ENCODE measurements around the gene ADGB. TPM values are rescaled to one million over a fixed set of nuclear protein-coding genes. Genes with fewer than 3 reads are reported as not detected.

The ADGB gene
- total RNA-seq, 2 experiments from 2014 or later = not detected

DNA sequence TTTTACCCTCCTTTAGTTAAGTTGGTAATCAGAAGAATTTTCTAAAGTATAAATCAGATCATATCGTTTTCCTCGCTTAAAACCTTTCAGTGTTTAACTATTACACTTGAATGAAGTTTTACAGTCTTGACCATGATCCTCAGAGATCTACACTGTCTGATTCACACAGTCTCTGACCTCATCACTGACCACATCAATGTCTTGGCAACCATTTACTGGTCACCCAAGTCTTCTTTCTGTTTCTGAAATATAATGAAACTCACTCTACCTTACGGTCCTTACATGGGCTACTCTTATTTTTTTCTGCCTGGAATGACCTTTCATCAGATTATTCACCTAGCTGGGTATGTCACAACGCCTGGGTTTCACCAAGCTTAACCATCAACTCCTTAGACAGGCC lies 71.4 kb downstream of the ADGB start:
- H3K9me3 Mint-ChIP-seq = no peaks in the 10 kb centered on the region
- H3K4me1 Mint-ChIP-seq = no peaks in the 10 kb centered on the region
- H3K27me3 Mint-ChIP-seq = no peaks in the 10 kb centered on the region
- no peak for DNase-seq
- H3K27ac Mint-ChIP-seq = no peak overlapping the region
- H3K36me3 Mint-ChIP-seq = no peaks in the 10 kb centered on the region
- H3K4me3 Mint-ChIP-seq = no peak overlapping the region

- H3K27me3 Mint-ChIP-seq = no peaks in the 10 kb centered on the region
- H3K4me3 Mint-ChIP-seq = no peak overlapping the region
These were observed 74.3 kb downstream of the ADGB start for GRCh38 chr6:146673069-146673468.

GRCh38 chr6:146679386-146679785 lies 80.6 kb downstream of the ADGB start:
- Mint-ChIP-seq H3K36me3 (no peaks in the 10 kb centered on the region), H3K27ac (no peak overlapping the region), H3K4me3 (no peak overlapping the region), H3K27me3 (no peaks in the 10 kb centered on the region), H3K9me3 (no peaks in the 10 kb centered on the region), H3K4me1 (no peaks in the 10 kb centered on the region)
- no peak for DNase-seq

More at GRCh38 chr6:146673069-146673468, 74.3 kb downstream of the ADGB start:
- H3K4me1 Mint-ChIP-seq = no peaks in the 10 kb centered on the region
- H3K9me3 Mint-ChIP-seq = no peaks in the 10 kb centered on the region
- no peak overlapping the region for H3K27ac Mint-ChIP-seq
- H3K36me3 Mint-ChIP-seq = no peaks in the 10 kb centered on the region
- DNase-seq = no peak

DNA sequence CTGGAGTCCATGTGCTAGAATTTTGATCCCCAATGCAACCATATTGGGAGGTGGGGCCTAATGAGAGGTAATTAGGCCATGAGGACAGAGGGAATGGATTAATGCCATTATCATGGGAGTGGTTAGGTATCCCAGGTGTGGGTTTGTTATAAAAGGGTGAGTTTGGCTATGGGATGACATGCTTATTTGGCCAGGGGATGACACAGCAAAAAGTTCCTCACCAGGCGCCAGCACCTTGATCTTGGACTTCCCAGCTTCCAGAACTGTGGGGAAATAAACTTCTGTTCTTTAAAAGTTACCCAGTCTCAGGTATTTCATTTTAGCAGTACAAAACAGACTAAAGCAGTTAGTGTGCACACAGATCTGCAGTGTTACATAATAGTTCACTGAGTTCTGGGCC lies 84.1 kb downstream of the ADGB start:
- Mint-ChIP-seq H3K36me3 (no peaks in the 10 kb centered on the region), H3K27ac (no peak overlapping the region), H3K9me3 (no peaks in the 10 kb centered on the region), H3K4me1 (no peaks in the 10 kb centered on the region), H3K27me3 (peaks cover 8% of the 10 kb centered on the region), H3K4me3 (no peak overlapping the region)
- no peak for DNase-seq

- Mint-ChIP-seq H3K36me3 (no peaks in the 10 kb centered on the region), H3K27ac (no peak overlapping the region), H3K4me3 (no peak overlapping the region), H3K9me3 (no peaks in the 10 kb centered on the region), H3K27me3 (peaks cover 12% of the 10 kb centered on the region), H3K4me1 (no peaks in the 10 kb centered on the region)
- no peak for DNase-seq
These were observed 91.0 kb downstream of the ADGB start for GRCh38 chr6:146689806-146690205.

DNA sequence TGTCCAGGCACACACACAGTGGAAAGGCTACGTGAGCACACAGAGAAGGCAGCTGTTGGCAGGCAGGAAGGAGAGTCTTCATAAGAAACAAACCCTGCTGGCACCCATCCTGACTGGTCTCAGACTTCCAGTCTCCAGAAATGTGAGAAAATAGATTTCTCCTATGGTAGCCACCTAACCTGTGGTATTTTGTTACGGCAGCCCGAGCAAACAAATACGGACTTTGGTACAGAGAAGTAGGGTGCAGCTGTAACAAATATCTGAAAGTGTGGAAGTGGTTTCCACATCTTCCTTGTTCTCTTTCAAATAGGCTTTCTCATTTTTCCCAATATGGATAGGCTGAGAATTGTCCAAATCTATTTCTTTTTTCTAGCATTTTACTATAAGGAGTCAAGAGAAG lies 94.6 kb downstream of the ADGB start:
- no peak overlapping the region for H3K27ac Mint-ChIP-seq
- H3K4me3 Mint-ChIP-seq = no peak overlapping the region
- peaks cover 4% of the 10 kb centered on the region for H3K27me3 Mint-ChIP-seq
- H3K9me3 Mint-ChIP-seq = no peaks in the 10 kb centered on the region
- DNase-seq = no peak
- H3K36me3 Mint-ChIP-seq = no peaks in the 10 kb centered on the region
- H3K4me1 Mint-ChIP-seq = no peaks in the 10 kb centered on the region

- H3K27me3 Mint-ChIP-seq = peaks cover 3% of the 10 kb centered on the region
- no peaks in the 10 kb centered on the region for H3K9me3 Mint-ChIP-seq
- H3K4me1 Mint-ChIP-seq = no peaks in the 10 kb centered on the region
- H3K27ac Mint-ChIP-seq = no peak overlapping the region
- DNase-seq = no peak
- no peak overlapping the region for H3K4me3 Mint-ChIP-seq
- no peaks in the 10 kb centered on the region for H3K36me3 Mint-ChIP-seq
These were observed 99.1 kb downstream of the ADGB start for GRCh38 chr6:146697921-146698320.

DNA sequence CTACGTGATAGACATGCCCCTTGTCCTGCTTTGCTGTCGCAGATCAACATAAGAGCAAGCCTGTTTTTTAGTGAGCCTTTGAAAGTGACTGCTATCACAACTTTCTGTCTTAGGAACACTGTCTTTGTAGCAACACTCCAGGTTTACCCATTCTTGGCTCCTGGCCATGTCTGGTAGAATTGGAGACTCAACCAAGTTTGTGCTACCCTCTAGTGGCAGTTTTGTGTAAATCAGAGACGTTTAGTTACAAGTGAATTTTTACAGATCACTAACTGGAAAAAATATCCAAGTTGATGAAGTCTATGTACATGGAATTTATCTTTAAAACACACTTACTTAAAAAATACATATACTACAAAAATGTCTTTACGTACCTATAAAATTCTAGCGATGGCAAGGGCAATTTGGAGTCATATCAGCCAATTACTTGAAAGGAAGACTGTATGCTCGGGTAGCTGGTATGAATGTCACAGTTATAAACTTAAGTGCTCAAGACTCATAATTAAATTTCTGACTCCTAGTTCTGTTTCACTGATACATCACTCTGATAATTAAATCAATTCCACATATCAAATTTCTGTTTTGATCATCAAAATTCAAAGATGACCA lies 101.4 kb downstream of the ADGB start:
- Mint-ChIP-seq H3K4me3 (no peak overlapping the region), H3K27ac (no peak overlapping the region), H3K4me1 (no peaks in the 10 kb centered on the region), H3K9me3 (no peaks in the 10 kb centered on the region), H3K36me3 (no peaks in the 10 kb centered on the region), H3K27me3 (peaks cover 3% of the 10 kb centered on the region)
- peak; percentile 9 for DNase-seq

DNA sequence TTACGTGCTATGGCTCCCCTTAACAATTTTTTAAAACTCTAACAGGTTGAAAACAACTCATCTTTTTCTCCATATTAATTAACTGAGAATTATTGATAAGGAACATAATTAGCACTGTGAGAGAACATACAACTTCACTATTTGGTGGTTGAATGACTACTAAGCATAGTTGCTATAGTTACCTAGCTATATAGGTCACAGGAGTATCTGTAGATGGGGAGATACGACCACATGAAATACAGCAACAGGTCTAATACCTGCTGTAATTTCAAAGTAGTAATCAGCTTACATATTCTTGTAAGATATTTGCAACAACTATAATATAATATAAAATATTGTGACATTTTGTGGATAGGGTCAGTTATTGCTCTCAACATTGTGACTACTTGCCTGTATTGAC lies 102.9 kb downstream of the ADGB start:
- Mint-ChIP-seq H3K4me1 (no peaks in the 10 kb centered on the region), H3K36me3 (no peaks in the 10 kb centered on the region), H3K4me3 (no peak overlapping the region), H3K9me3 (no peaks in the 10 kb centered on the region), H3K27ac (no peak overlapping the region), H3K27me3 (peaks cover 3% of the 10 kb centered on the region)
- no peak for DNase-seq

GRCh38 chr6:146709036-146709622 lies 110.4 kb downstream of the ADGB start:
- Mint-ChIP-seq H3K4me3 (no peak overlapping the region), H3K4me1 (no peaks in the 10 kb centered on the region), H3K36me3 (no peaks in the 10 kb centered on the region), H3K9me3 (no peaks in the 10 kb centered on the region), H3K27me3 (no peaks in the 10 kb centered on the region), H3K27ac (no peak overlapping the region)
- DNase-seq = no peak

DNA sequence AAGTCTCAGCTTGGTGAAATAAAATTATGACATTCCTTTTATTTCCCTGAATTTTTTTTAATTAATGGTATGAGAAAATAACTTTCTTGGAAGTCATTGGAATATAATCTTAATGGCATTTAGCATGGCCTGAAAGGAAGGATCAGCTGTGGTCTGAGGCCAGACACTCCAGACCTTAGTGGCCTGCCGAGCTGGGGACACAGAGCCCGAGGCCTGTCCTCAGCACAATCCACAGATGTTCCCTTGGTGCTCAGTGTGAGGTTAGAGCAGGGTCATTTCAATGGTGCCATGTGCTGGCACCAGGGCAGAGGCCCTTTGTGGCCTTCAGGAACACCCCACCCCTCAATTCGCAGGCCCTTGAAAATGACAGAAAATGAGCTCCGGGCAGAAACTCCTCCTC lies 120.6 kb downstream of the ADGB start:
- Mint-ChIP-seq H3K27me3 (no peaks in the 10 kb centered on the region), H3K4me3 (no peak overlapping the region), H3K9me3 (no peaks in the 10 kb centered on the region), H3K36me3 (no peaks in the 10 kb centered on the region), H3K27ac (no peak overlapping the region), H3K4me1 (no peaks in the 10 kb centered on the region)
- DNase-seq = no peak

GRCh38 chr6:146739696-146740095 lies 140.9 kb downstream of the ADGB start:
- H3K4me3 Mint-ChIP-seq = no peak overlapping the region
- no peaks in the 10 kb centered on the region for H3K9me3 Mint-ChIP-seq

GRCh38 chr6:146741609-146742008 lies 142.8 kb downstream of the ADGB start:
- Mint-ChIP-seq H3K27ac (no peak overlapping the region), H3K27me3 (no peaks in the 10 kb centered on the region), H3K9me3 (no peaks in the 10 kb centered on the region), H3K4me1 (no peaks in the 10 kb centered on the region), H3K36me3 (no peaks in the 10 kb centered on the region), H3K4me3 (no peak overlapping the region)
- DNase-seq = no peak

More at GRCh38 chr6:146739696-146740095, 140.9 kb downstream of the ADGB start:
- no peak for DNase-seq
- Mint-ChIP-seq H3K36me3 (no peaks in the 10 kb centered on the region), H3K4me1 (no peaks in the 10 kb centered on the region), H3K27ac (no peak overlapping the region), H3K27me3 (no peaks in the 10 kb centered on the region)

DNA sequence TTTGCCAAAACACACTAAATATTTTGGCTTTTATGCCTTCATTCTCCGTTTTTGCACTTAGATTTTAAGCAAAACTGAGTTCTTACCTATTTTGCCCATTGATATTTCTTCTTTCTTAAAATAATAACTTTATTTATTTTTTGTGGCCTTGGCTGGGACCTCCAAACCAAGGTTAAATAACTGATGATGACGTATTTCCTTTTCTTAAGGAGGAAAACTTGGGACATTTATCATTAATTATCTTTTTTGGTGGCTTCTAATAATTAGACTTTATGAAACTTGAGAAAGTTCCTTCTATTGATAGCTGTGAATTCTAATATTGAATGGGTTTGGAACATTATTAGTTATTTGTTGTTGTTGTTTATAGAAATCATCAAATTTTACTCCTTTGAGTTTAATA lies 154.5 kb downstream of the ADGB start:
- no peaks in the 10 kb centered on the region for H3K4me1 Mint-ChIP-seq
- H3K27ac Mint-ChIP-seq = no peak overlapping the region
- H3K4me3 Mint-ChIP-seq = no peak overlapping the region
- DNase-seq = no peak
- no peaks in the 10 kb centered on the region for H3K27me3 Mint-ChIP-seq
- H3K36me3 Mint-ChIP-seq = no peaks in the 10 kb centered on the region
- H3K9me3 Mint-ChIP-seq = peaks cover 5% of the 10 kb centered on the region

GRCh38 chr6:146767632-146768031 lies 168.9 kb downstream of the ADGB start:
- Mint-ChIP-seq H3K27me3 (no peaks in the 10 kb centered on the region), H3K27ac (no peak overlapping the region), H3K4me1 (peaks cover 21% of the 10 kb centered on the region), H3K4me3 (no peak overlapping the region), H3K9me3 (no peaks in the 10 kb centered on the region), H3K36me3 (no peaks in the 10 kb centered on the region)
- no peak for DNase-seq

GRCh38 chr6:146768722-146769121 lies 169.9 kb downstream of the ADGB start:
- peaks cover 21% of the 10 kb centered on the region for H3K4me1 Mint-ChIP-seq
- H3K36me3 Mint-ChIP-seq = no peaks in the 10 kb centered on the region
- DNase-seq = no peak
- H3K4me3 Mint-ChIP-seq = no peak overlapping the region
- no peaks in the 10 kb centered on the region for H3K27me3 Mint-ChIP-seq
- H3K9me3 Mint-ChIP-seq = no peaks in the 10 kb centered on the region
- no peak overlapping the region for H3K27ac Mint-ChIP-seq
